ENCODE data around the gene NRDE2.

The NRDE2 gene

DNA sequence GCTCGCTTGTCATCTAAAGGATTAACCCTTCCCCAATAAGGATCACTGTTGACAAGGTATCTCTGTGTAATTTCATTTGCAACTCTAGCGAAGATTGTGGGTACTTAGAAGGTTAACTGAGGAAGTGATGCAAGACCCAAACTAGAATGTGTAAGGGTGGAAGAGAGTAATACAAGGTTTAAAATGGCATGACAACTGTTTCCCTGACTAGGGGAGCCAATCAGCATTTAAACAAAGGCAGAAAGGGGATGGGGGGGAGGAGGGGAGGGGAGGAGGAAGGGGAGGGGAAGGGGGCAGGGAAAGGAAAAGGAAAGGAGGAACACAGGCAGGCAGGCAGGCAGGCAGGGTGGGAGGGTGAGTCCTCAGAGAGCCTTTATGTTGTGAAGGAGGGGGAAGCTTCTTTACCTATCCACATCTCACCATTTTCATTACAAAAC is 31.1 kb downstream of the NRDE2 start:
- DNase-seq (ENCODE audit: low spot score): peak; percentile 14
- H3K27ac ChIP-seq: no peak overlapping the region; the same call in 1 of the 2 replicates
- ChIA-PET CTCF (interaction anchor here (0.7 to 1.6 kb wide), 5 partner anchors 10 to 873 kb away, joined by 3 to 5 read pairs (median 3); no protein-coding TSS in a partner anchor), POLR2A (ENCODE audit: low non-redundant PET) (no interaction called here)
- TF ChIP-seq, protein P1, sequence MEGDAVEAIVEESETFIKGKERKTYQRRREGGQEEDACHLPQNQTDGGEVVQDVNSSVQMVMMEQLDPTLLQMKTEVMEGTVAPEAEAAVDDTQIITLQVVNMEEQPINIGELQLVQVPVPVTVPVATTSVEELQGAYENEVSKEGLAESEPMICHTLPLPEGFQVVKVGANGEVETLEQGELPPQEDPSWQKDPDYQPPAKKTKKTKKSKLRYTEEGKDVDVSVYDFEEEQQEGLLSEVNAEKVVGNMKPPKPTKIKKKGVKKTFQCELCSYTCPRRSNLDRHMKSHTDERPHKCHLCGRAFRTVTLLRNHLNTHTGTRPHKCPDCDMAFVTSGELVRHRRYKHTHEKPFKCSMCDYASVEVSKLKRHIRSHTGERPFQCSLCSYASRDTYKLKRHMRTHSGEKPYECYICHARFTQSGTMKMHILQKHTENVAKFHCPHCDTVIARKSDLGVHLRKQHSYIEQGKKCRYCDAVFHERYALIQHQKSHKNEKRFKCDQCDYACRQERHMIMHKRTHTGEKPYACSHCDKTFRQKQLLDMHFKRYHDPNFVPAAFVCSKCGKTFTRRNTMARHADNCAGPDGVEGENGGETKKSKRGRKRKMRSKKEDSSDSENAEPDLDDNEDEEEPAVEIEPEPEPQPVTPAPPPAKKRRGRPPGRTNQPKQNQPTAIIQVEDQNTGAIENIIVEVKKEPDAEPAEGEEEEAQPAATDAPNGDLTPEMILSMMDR (conservative IDR thresholded peaks at IDR 0.05; ENCODE audit: low read depth): no peak

DNA sequence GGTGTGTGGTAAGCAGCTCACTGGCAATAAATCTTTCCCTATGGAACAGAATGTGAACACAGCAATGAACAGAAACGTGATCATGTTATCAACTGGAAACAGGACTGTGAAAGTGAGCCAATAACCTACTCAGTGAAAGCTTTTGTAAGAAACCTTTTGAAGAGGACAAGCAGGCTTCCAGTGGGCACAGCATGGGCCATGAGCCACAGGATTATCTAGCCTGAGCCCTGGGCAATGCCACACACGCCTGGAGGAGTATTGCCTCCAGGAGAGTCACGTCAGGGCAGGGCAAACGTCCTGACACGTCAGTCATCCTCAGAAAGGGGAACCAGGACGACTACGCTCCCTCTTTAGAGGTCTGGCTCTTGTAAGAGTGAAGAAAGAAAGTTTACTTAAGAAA is 32.3 kb downstream of the NRDE2 start:
- POLR2A ChIA-PET (ENCODE audit: low non-redundant PET): no interaction called here
- TF ChIP-seq, protein P1 (conservative IDR thresholded peaks at IDR 0.05; ENCODE audit: low read depth): no peak
- H3K27ac ChIP-seq: no peak overlapping the region
- CTCF ChIA-PET: interaction anchor here (0.6 to 0.8 kb wide), 2 partner anchors 15 to 483 kb away, joined by 3 to 4 read pairs; no protein-coding TSS in a partner anchor
- no peak for DNase-seq (ENCODE audit: low spot score)

DNA sequence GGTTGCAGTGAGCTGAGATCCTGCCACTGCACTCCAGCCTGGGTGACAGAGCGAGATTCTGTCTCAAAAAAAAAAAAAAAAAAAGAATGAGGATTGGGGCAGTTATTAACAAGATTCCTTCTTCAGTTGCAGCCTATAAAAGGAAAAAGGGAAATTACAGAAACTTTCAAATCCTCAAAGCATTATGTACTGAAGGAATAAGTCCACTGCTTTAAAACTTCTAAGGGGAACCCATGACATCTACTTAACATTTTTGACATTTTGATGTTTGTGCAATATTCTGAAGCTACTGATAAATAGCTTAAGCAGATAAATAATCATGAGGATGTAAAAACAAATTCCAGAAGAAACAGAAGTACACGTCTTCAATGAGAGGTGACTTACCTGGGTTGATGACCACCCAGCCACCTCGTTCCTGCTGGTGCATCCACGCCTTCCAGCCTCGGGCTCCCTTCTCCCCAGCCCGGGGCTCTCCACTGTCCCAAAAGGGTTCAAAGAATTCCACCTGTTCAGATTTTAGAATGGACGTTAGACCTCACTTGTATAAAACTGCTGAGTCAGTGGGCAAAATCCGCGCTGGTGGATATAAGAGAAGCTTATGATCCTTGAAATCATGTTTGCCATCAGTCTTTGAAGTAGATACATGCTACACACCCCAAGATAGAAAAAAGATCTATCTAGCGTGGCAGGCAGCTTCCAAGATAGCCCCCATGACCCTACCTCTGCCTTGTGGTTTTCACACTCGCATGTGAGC is 33.7 kb downstream of the NRDE2 start:
- ChIA-PET CTCF (no interaction called here), POLR2A (ENCODE audit: low non-redundant PET) (no interaction called here)
- DNase-seq (ENCODE audit: low spot score): no peak
- H3K27ac ChIP-seq: no peak overlapping the region
- TF ChIP-seq, protein P1 (conservative IDR thresholded peaks at IDR 0.05; ENCODE audit: low read depth): no peak

DNA sequence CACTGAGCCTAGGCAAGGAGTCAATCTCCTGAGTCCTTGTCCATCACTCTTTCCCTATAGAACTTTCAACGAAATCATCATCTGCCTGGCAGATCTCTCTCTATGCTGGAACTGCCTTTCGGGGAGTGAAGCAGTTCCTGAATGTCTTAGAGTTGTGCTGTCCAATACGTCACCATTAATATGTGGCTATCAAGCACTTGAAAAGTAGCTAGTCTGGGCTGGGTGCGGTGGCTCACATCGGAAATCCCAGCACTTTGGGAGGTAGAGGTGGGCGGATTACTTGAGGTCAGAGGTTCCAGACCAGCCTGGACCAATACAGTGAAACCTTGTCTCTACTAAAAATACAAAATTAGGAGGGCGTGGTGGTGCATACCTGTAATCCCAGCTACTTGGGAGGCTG is 35.1 kb downstream of the NRDE2 start:
- no peak overlapping the region for H3K27ac ChIP-seq
- ChIA-PET POLR2A (ENCODE audit: low non-redundant PET) (no interaction called here), CTCF (no interaction called here)
- TF ChIP-seq, protein P1 (conservative IDR thresholded peaks at IDR 0.05; ENCODE audit: low read depth): no peak
- DNase-seq (ENCODE audit: low spot score): no peak

DNA sequence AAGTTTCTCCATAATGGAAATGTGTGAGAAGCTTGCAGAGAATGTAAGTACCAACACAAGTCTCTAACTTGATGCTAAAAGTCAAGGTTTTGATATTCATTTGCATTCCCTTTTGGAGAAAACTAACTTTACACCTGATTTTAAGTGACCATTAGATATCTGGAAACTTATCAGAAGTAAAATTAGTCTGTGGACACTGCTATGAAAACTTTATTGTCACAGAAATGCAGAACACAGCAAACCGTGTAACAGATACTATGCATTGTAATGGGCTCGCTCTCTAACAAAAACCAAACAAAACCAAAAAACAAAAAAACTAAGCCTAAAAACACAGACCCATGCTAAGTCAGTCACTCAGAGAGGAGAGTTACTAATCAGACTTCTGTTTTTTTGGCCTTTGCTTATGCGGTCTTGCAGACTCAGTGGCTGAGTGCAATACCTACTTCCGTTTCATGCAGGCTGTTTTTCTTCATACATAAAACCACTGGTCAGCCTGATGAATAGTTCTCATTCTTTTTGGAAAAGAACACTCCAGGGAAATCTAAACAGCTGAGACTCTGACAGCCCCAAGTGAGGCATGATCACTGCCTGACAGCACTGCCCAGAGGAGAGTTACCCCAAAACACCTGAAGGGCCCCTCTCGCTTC is 35.7 kb downstream of the NRDE2 start:
- ChIA-PET CTCF (no interaction called here), POLR2A (ENCODE audit: low non-redundant PET) (no interaction called here)
- H3K27ac ChIP-seq: no peak overlapping the region
- TF ChIP-seq, protein P1 (conservative IDR thresholded peaks at IDR 0.05; ENCODE audit: low read depth): no peak
- DNase-seq (ENCODE audit: low spot score): no peak

DNA sequence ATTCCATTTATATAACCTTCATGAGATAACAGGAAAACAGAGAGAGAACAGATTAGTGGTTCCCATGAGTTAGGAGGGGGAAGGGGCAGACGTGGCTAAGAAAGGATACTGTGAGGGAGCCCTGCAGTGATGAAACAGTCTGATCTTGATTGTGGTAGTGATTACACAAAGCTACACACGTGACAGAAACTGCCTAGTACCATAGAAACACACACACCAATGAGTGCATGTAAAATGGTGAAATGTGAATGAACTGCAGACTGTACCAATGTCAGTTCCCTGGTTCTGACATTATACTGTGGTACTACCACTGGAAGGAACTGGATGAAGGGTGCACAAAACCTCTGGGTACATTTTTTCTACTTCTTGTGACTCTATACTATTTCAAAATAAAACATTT is 36.9 kb downstream of the NRDE2 start:
- DNase-seq (ENCODE audit: low spot score): no peak
- TF ChIP-seq, protein P1 (conservative IDR thresholded peaks at IDR 0.05; ENCODE audit: low read depth): no peak
- POLR2A ChIA-PET (ENCODE audit: low non-redundant PET): no interaction called here
- CTCF ChIA-PET: no interaction called here
- no peak overlapping the region for H3K27ac ChIP-seq

Data from RWPE1 (cell line).